ENCODE data around the gene RASA3. TPM values are rescaled to one million over a fixed set of nuclear protein-coding genes. Genes with fewer than 3 reads are reported as not detected.

Gene RASA3
- total RNA-seq, 1 donor from 2014 or later = 9.3 TPM

GRCh38 chr13:114016321-114017027 lies 115.9 kb downstream of the RASA3 start:
- no peak for DNase-seq (ENCODE audit: extremely low spot score, unreplicated experiment)
- Mint-ChIP-seq H3K27me3 (no peaks in the 10 kb centered on the region), H3K4me1 (ENCODE audit: unreplicated experiment) (peaks cover 4% of the 10 kb centered on the region), H3K4me3 (no peak overlapping the region), H3K9me3 (no peaks in the 10 kb centered on the region), H3K36me3 (no peaks in the 10 kb centered on the region), H3K27ac (no peak overlapping the region)
- TF ChIP-seq CTCF (conservative IDR thresholded peaks at IDR 0.05) = no peak

GRCh38 chr13:114015969-114016295 lies 116.5 kb downstream of the RASA3 start:
- Mint-ChIP-seq H3K27ac (no peak overlapping the region), H3K27me3 (no peaks in the 10 kb centered on the region), H3K4me1 (ENCODE audit: unreplicated experiment) (peaks cover 4% of the 10 kb centered on the region), H3K4me3 (no peak overlapping the region), H3K36me3 (peaks cover 3% of the 10 kb centered on the region), H3K9me3 (no peaks in the 10 kb centered on the region)
- no peak for TF ChIP-seq CTCF (conservative IDR thresholded peaks at IDR 0.05)
- DNase-seq (ENCODE audit: extremely low spot score, unreplicated experiment) = no peak

- no peak for TF ChIP-seq CTCF (conservative IDR thresholded peaks at IDR 0.05)
- no peaks in the 10 kb centered on the region for H3K9me3 Mint-ChIP-seq
- H3K4me1 Mint-ChIP-seq (ENCODE audit: unreplicated experiment) = peaks cover 4% of the 10 kb centered on the region
- peak overlapping the region; percentile 81 for H3K27ac Mint-ChIP-seq
- no peak for DNase-seq (ENCODE audit: extremely low spot score, unreplicated experiment)
- no peaks in the 10 kb centered on the region for H3K27me3 Mint-ChIP-seq
- H3K4me3 Mint-ChIP-seq = peak overlapping the region; percentile 52
- peaks cover 4% of the 10 kb centered on the region for H3K36me3 Mint-ChIP-seq
Measured at GRCh38 chr13:114015111-114015968, 117.1 kb downstream of the RASA3 start.

GRCh38 chr13:114013952-114014629 lies 118.3 kb downstream of the RASA3 start:
- peaks cover 4% of the 10 kb centered on the region for H3K4me1 Mint-ChIP-seq (ENCODE audit: unreplicated experiment)
- peaks cover 8% of the 10 kb centered on the region for H3K36me3 Mint-ChIP-seq
- H3K27ac Mint-ChIP-seq = no peak overlapping the region
- no peaks in the 10 kb centered on the region for H3K9me3 Mint-ChIP-seq
- no peak for TF ChIP-seq CTCF (conservative IDR thresholded peaks at IDR 0.05)
- no peak overlapping the region for H3K4me3 Mint-ChIP-seq
- no peaks in the 10 kb centered on the region for H3K27me3 Mint-ChIP-seq
- DNase-seq (ENCODE audit: extremely low spot score, unreplicated experiment) = no peak

- Mint-ChIP-seq H3K27ac (no peak overlapping the region), H3K9me3 (no peaks in the 10 kb centered on the region), H3K27me3 (no peaks in the 10 kb centered on the region), H3K4me1 (ENCODE audit: unreplicated experiment) (peaks cover 4% of the 10 kb centered on the region), H3K4me3 (no peak overlapping the region), H3K36me3 (peaks cover 10% of the 10 kb centered on the region)
- no peak for DNase-seq (ENCODE audit: extremely low spot score, unreplicated experiment)
- TF ChIP-seq CTCF (conservative IDR thresholded peaks at IDR 0.05) = no peak
Measured at GRCh38 chr13:114013336-114013735, 119.1 kb downstream of the RASA3 start.
